Caco-2 (cell line): ENCODE data around the gene C1orf53. TPM values are rescaled to one million over a fixed set of nuclear protein-coding genes. Genes with fewer than 3 reads are reported as not detected.

ENCODE experiments used
- BruUV-seq: library from RNA; stranded (reverse); fragments of 400-500 nt; replicated peaks from 2 replicates; lab custom pipeline; 2021; lab: Mats Ljungman, UMichigan
- CTCF ChIA-PET: fragments of 300-600 bp; sonication (Branson Sonifier 250); formaldehyde crosslinking; loops from one replicate; lab custom pipeline; 2022; ENCODE audit warnings: antibody characterized with exemption; lab: Charles Lee
- POLR2A ChIA-PET: fragments of 300-600 bp; sonication (Branson Sonifier 250); formaldehyde crosslinking; loops from one replicate; lab custom pipeline; 2022; ENCODE audit warnings: antibody characterized with exemption; lab: Charles Lee
- DNase-seq, 2 experiments: peaks; one replicate each; pipeline versions ENCODE4 v3.0.0 to v3.0.0-alpha.2; 2020 to 2022
- H3K27me3 ChIP-seq: replicated peaks from 2 replicates; pipeline ENCODE4 v1.6.0; 2011; ENCODE audit warnings: low read length; ENCODE audit not compliant: control insufficient read depth, insufficient read depth
- H3K36me3 ChIP-seq: 2 replicates; pipeline ENCODE4 v1.5.1; 2011; ENCODE audit warnings: low read length; ENCODE audit not compliant: control insufficient read depth, insufficient read depth
- H3K4me1 ChIP-seq: fragments of 250-450 bp; sonication (Bioruptor Pico); 2 replicates; pipeline ENCODE4 v1.5.1; 2020; ENCODE audit warnings: mild to moderate bottlenecking
- H3K4me3 ChIP-seq: 2 replicates; pipeline ENCODE4 v1.5.1; 2011; ENCODE audit warnings: low read depth, mild to moderate bottlenecking, control low read depth, low read length
- H3K9me3 ChIP-seq: fragments of 250-450 bp; sonication (Bioruptor Pico); 2 replicates; pipeline ENCODE4 v1.5.1; 2020; ENCODE audit warnings: mild to moderate bottlenecking, moderate library complexity
- H3K27ac Mint-ChIP-seq: one replicate; pipeline ENCODE4 v1.8.0; 2022; ENCODE audit warnings: mixed read lengths; ENCODE audit not compliant: unreplicated experiment
- H3K27me3 Mint-ChIP-seq: one replicate; pipeline ENCODE4 v1.8.0; 2022; ENCODE audit warnings: mixed read lengths; ENCODE audit not compliant: insufficient read depth, unreplicated experiment
- H3K36me3 Mint-ChIP-seq: one replicate; pipeline ENCODE4 v1.8.0; 2022; ENCODE audit warnings: mild to moderate bottlenecking, mixed read lengths; ENCODE audit not compliant: insufficient read depth, unreplicated experiment
- H3K4me1 Mint-ChIP-seq: one replicate; pipeline ENCODE4 v1.8.0; 2022; ENCODE audit warnings: low read depth, mixed read lengths; ENCODE audit not compliant: unreplicated experiment
- H3K4me3 Mint-ChIP-seq: one replicate; pipeline ENCODE4 v1.8.0; 2022; ENCODE audit warnings: mild to moderate bottlenecking, moderate library complexity, mixed read lengths; ENCODE audit not compliant: unreplicated experiment
- H3K9me3 Mint-ChIP-seq: one replicate; pipeline ENCODE4 v1.8.0; 2022; ENCODE audit warnings: mixed read lengths; ENCODE audit not compliant: unreplicated experiment
- CTCF ChIP-seq, 2 experiments: fragments of 200-600 bp in 1 of 2; IDR thresholded peaks; 1 replicate in 1 of 2; 2 replicates in 1 of 2; pipeline versions ENCODE4 v1.5.1 to v1.8.0; 2011 to 2022; ENCODE audit warnings: antibody characterized with exemption in 1 of 2, control low read depth in 1 of 2, inconsistent platforms in 1 of 2, low read depth in 1 of 2, low read length in 1 of 2, mild to moderate bottlenecking in 1 of 2, moderate library complexity in 1 of 2; ENCODE audit not compliant: insufficient read depth in 1 of 2, severe bottlenecking in 1 of 2, unreplicated experiment in 1 of 2
- intact Hi-C: fragments of 100-400 bp; cut with micrococcal nuclease; formaldehyde crosslinking; loops from one replicate; pipeline ENCODE4 v1.10.0; 2022; ENCODE audit not compliant: unreplicated experiment
- total RNA-seq: library from RNA; stranded (reverse); gene quantifications from 2 replicates; pipeline ENCODE4 v1.2.3, GENCODE V29; 2022

C1orf53 gene
- total RNA-seq, 1 experiment from 2014 or later: 9.9 TPM

GRCh38 chr1:197915260-197915861 is 12.9 kb downstream of the C1orf53 start:
- H3K4me3 Mint-ChIP-seq: peak overlapping the region; percentile 81
- Histone ChIP-seq H3K27me3 (peaks cover 2% of the 10 kb centered on the region; the same call in 1 of the 2 replicates), H3K4me3 (no peak overlapping the region), H3K9me3 (no peaks in the 10 kb centered on the region), H3K36me3 (no peaks in the 10 kb centered on the region), H3K4me1 (peaks cover 18% of the 10 kb centered on the region; the same call in 1 of the 2 replicates)
- ChIA-PET CTCF (interaction anchor here (0.7 to 1.1 kb wide), 5 partner anchors 13 to 300 kb away, joined by 3 to 16 read pairs (median 4); no protein-coding TSS in a partner anchor), POLR2A (interaction anchor here (0.7 kb wide), 2 partner anchors 10 to 18 kb away, joined by 12 to 15 read pairs; no protein-coding TSS in a partner anchor)
- no peaks in the 10 kb centered on the region for H3K36me3 Mint-ChIP-seq
- no peak overlapping the region for H3K27ac Mint-ChIP-seq
- H3K27me3 Mint-ChIP-seq: peaks cover 42% of the 10 kb centered on the region
- TF ChIP-seq CTCF (IDR thresholded peaks at IDR 0.05; ENCODE audit: insufficient read depth in 1 of 2, low read depth in 1 of 2, low read length in 1 of 2, severe bottlenecking in 1 of 2, unreplicated experiment in 1 of 2): no peak
- no peak for DNase-seq
- H3K4me1 Mint-ChIP-seq: peaks cover 31% of the 10 kb centered on the region
- no TSS peak for BruUV-seq
- no peaks in the 10 kb centered on the region for H3K9me3 Mint-ChIP-seq
- intact Hi-C loops: loop anchor here (2.0 to 5.0 kb wide), 5 partner anchors 138 to 772 kb away; partner anchors contain the start of genes DENND1B and NEK7

DNA sequence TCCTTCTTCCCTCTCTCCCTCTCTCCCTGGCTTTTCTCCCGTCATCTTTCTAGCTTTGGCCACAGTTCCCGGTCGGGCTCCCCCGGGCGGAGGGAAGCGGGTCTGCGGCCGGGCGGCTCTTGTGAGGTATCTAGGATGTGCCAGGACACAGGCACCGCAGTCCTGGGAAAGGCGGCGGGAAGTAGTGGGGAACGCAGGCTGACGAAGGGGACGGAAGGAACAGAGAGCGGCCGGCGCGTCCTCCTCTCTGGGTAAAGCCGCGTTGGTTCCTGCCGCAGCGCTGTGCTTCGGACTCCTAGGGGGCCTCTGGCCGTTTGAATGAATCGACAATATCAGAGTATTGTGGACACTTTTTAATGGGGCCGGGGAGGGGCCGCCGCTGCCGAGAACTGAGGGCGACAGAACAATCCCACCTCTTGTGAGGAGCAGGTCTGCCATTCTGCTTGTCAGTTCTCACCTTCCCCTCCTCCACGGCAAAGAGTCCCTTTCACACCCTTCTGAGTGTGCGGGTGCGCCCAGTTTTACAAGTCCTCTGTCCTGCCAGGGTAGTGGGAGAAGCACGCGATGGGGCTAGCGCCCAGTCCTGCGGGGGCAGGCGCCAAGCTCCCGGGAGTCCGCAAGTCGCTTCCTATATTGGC is 13.6 kb downstream of the C1orf53 start:
- peaks cover 25% of the 10 kb centered on the region for H3K4me1 Mint-ChIP-seq
- Histone ChIP-seq H3K9me3 (no peaks in the 10 kb centered on the region), H3K36me3 (no peaks in the 10 kb centered on the region), H3K4me3 (peak overlapping the region; percentile 24), H3K4me1 (peaks cover 18% of the 10 kb centered on the region; the same call in 1 of the 2 replicates), H3K27me3 (peaks cover 2% of the 10 kb centered on the region; the same call in 1 of the 2 replicates)
- peak overlapping the region; percentile 81 for H3K4me3 Mint-ChIP-seq
- ChIA-PET CTCF (interaction anchor here (0.6 to 1.1 kb wide), 5 partner anchors 13 to 770 kb away, joined by 3 to 16 read pairs (median 4); no protein-coding TSS in a partner anchor), POLR2A (interaction anchor here (0.7 kb wide), 2 partner anchors 10 to 18 kb away, joined by 12 to 15 read pairs; no protein-coding TSS in a partner anchor)
- peak; percentile 76 to 81 for DNase-seq
- BruUV-seq: no TSS peak
- no peak overlapping the region for H3K27ac Mint-ChIP-seq
- peaks cover 40% of the 10 kb centered on the region for H3K27me3 Mint-ChIP-seq
- peak; percentile 62 to 81 for TF ChIP-seq CTCF (IDR thresholded peaks at IDR 0.05; ENCODE audit: insufficient read depth in 1 of 2, low read depth in 1 of 2, low read length in 1 of 2, severe bottlenecking in 1 of 2, unreplicated experiment in 1 of 2)
- H3K9me3 Mint-ChIP-seq: no peaks in the 10 kb centered on the region
- H3K36me3 Mint-ChIP-seq: no peaks in the 10 kb centered on the region
- intact Hi-C loops: loop anchor here (1.0 to 5.0 kb wide), 6 partner anchors 139 to 771 kb away; partner anchors contain the start of genes DENND1B and NEK7

DNA sequence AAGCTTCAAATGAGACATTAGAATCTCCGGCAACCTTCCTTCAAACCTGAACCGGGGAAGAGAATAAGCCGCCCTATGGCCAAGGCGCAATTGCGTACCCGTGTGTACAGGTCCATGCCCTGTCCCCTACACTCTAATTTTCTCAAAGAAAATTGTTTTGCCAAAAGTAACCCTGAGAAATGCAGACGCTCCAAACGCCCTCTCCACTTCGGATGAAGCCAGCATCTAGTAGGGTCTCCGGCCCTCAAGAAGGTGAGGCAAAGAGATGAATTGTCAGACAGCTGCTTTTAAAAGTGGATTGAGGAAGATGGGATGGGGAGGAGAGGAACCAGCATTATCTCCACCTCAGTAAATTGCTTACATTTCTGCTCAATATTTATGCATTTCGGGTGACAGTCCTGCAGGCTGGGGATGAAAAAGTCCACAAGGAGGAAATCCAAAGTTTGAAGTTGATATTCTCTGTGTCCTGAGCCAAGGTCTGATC is 14.1 kb downstream of the C1orf53 start:
- TF ChIP-seq CTCF (IDR thresholded peaks at IDR 0.05; ENCODE audit: insufficient read depth in 1 of 2, low read depth in 1 of 2, low read length in 1 of 2, severe bottlenecking in 1 of 2, unreplicated experiment in 1 of 2): no peak
- Histone ChIP-seq H3K27me3 (peaks cover 2% of the 10 kb centered on the region; the same call in 1 of the 2 replicates), H3K9me3 (no peaks in the 10 kb centered on the region), H3K4me1 (peaks cover 16% of the 10 kb centered on the region; the same call in 1 of the 2 replicates), H3K36me3 (no peaks in the 10 kb centered on the region), H3K4me3 (no peak overlapping the region)
- Mint-ChIP-seq H3K4me1 (peaks cover 24% of the 10 kb centered on the region), H3K27me3 (peaks cover 40% of the 10 kb centered on the region), H3K36me3 (no peaks in the 10 kb centered on the region), H3K27ac (no peak overlapping the region), H3K4me3 (peak overlapping the region; percentile 81), H3K9me3 (no peaks in the 10 kb centered on the region)
- CTCF ChIA-PET: interaction anchor here (0.6 to 1.1 kb wide), 4 partner anchors 14 to 769 kb away, joined by 3 to 4 read pairs (median 4); no protein-coding TSS in a partner anchor
- no TSS peak for BruUV-seq
- no peak for DNase-seq
- POLR2A ChIA-PET: no interaction called here
- intact Hi-C loops: loop anchor here (1.0 to 5.0 kb wide), 4 partner anchors 139 to 771 kb away; partner anchors contain the start of genes DENND1B and NEK7
